Pericardium fibroblast (primary cell): ENCODE results near the gene TRIM64C. TPM values are rescaled to one million over a fixed set of nuclear protein-coding genes. Genes with fewer than 3 reads are reported as not detected.

Experiments
- total RNA-seq: library from RNA; depleted of rRNA; stranded (reverse); fragments of >200 nt; gene quantifications from 2 replicates; pipeline ENCODE4 v1.2.3, GENCODE V29; 2015

Gene TRIM64C, protein sequence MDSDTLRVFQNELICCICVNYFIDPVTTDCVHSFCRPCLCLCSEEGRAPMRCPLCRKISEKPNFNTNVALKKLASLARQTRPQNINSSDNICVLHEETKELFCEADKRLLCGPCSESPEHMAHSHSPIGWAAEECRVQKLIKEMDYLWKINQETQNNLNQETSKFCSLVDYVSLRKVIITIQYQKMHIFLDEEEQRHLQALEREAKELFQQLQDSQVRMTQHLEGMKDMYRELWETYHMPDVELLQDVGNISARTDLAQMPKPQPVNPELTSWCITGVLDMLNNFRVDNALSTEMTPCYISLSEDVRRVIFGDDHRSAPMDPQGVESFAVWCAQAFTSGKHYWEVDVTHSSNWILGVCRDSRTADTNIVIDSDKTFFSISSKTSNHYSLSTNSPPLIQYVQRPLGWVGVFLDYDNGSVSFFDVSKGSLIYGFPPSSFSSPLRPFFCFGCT
- total RNA-seq, result not detected in 2 replicates

DNA sequence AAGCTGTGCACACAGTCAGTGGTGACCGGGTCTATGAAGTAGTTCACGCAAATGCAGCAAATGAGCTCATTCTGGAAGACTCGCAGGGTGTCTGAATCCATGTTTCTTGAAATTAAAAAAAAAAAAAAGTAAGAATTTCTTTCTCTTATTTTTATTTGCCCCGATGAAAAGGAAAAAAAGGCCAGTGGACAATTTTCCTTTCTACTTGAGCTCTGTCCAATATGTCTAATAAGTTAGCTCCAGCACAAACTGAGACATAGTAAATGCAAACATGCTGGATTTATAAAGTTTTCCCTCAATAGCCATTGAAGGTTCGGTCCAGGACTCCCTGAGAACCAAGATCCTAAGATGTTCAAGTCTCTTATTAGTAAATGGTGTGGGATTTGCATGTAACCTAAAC, at the start of gene TRIM64C:
Gene TRIM64C (minus strand): TSS at position 101 of the 400 bp plus-strand sequence. CDS start 0 bp downstream, at position 101.

DNA sequence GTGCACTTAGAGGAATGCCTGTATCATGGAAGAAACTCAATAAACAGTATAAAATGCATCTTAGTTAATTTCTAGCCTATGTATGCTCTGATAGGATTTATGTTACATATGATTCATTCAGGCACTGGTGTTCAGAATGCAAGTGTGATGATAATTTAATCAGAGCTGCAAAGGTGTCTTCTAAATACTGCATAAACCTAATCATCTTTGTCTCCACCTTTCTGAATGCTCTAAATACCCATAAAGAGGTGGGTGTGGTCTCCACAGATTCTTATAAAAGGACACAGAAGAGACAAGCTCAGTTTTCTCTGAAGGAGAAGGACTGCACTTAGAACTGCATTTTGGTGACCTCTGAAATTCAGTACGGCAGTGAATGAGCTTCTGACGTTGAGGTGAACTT, 30.4 kb downstream of the TRIM64C start, which contains the start of gene TRIM49B:
Gene TRIM49B (plus strand): TSS at position 301 of the 400 bp plus-strand sequence. CDS start 2,777 bp downstream, outside the sequence.

Other genes with a start within 250 kb of the TRIM64C start
- not detected in 2 replicates for gene TRIM51G, start 75.2 kb downstream of the TRIM64C start, total RNA-seq
- not detected in 2 replicates for gene TRIM49B, start 30.3 kb downstream of the TRIM64C start, total RNA-seq
- not detected in 2 replicates for gene FOLH1, start 149.5 kb upstream of the TRIM64C start, total RNA-seq